K562 (cell line): ENCODE measurements around the gene SCARF2.

Experiments
- ARHGAP35 ChIP-seq: fragments of 450-650 bp; IDR thresholded peaks from 2 replicates; pipeline ENCODE4 v1.6.1; 2018; ENCODE audit not compliant: partially characterized antibody
- EZH2 ChIP-seq: IDR thresholded peaks from 2 replicates; pipeline ENCODE4 v1.6.1; 2012; ENCODE audit warnings: low read depth, mild to moderate bottlenecking, inconsistent platforms, low read length, borderline replicate concordance
- PHTF2 ChIP-seq: fragments of 250-450 bp; sonication (Bioruptor Pico); IDR thresholded peaks from 2 replicates; pipeline ENCODE4 v1.5.0; 2021; ENCODE audit warnings: mild to moderate bottlenecking
- PKNOX1 ChIP-seq: fragments of 450-650 bp; IDR thresholded peaks from 2 replicates; pipeline ENCODE4 v1.6.1; 2016
- TRIM28 ChIP-seq: fragments of 450-650 bp; IDR thresholded peaks from 2 replicates; pipeline ENCODE4 v1.6.1; 2017
- TF ChIP-seq, protein P1 (sequence below), 3 experiments: IDR thresholded peaks in 2 of 3; conservative IDR thresholded peaks in 1 of 3; 2 replicates each; pipeline ENCODE4 v1.5.1; 2011 to 2012; ENCODE audit warnings: low read length in 3 of 3, mild to moderate bottlenecking in 3 of 3, control low read depth in 2 of 3, improper control_type of control experiment in 1 of 3, inconsistent platforms in 1 of 3, low read depth in 1 of 3, mixed read lengths in 1 of 3, moderate library complexity in 1 of 3; ENCODE audit not compliant: insufficient read depth in 2 of 3

- no peak for TF ChIP-seq ARHGAP35
- no peak for TF ChIP-seq TRIM28
- TF ChIP-seq, protein P1, sequence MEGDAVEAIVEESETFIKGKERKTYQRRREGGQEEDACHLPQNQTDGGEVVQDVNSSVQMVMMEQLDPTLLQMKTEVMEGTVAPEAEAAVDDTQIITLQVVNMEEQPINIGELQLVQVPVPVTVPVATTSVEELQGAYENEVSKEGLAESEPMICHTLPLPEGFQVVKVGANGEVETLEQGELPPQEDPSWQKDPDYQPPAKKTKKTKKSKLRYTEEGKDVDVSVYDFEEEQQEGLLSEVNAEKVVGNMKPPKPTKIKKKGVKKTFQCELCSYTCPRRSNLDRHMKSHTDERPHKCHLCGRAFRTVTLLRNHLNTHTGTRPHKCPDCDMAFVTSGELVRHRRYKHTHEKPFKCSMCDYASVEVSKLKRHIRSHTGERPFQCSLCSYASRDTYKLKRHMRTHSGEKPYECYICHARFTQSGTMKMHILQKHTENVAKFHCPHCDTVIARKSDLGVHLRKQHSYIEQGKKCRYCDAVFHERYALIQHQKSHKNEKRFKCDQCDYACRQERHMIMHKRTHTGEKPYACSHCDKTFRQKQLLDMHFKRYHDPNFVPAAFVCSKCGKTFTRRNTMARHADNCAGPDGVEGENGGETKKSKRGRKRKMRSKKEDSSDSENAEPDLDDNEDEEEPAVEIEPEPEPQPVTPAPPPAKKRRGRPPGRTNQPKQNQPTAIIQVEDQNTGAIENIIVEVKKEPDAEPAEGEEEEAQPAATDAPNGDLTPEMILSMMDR (IDR thresholded peaks at IDR 0.05 in 2 of 3, conservative IDR thresholded peaks at IDR 0.05 in 1 of 3; ENCODE audit: insufficient read depth in 2 of 3, low read depth in 1 of 3, low read length in 3 of 3) = no peak
- TF ChIP-seq PKNOX1 = no peak
- TF ChIP-seq PHTF2 = no peak
- no peak for TF ChIP-seq EZH2
Observed at GRCh38 chr22:20448630-20449029, 11.0 kb upstream of the SCARF2 start.
